ENCODE measurements around the gene FAM83C. TPM values are rescaled to one million over a fixed set of nuclear protein-coding genes. Genes with fewer than 3 reads are reported as not detected.

The FAM83C gene
- total RNA-seq, 1 experiment from 2014 or later = not detected

DNA sequence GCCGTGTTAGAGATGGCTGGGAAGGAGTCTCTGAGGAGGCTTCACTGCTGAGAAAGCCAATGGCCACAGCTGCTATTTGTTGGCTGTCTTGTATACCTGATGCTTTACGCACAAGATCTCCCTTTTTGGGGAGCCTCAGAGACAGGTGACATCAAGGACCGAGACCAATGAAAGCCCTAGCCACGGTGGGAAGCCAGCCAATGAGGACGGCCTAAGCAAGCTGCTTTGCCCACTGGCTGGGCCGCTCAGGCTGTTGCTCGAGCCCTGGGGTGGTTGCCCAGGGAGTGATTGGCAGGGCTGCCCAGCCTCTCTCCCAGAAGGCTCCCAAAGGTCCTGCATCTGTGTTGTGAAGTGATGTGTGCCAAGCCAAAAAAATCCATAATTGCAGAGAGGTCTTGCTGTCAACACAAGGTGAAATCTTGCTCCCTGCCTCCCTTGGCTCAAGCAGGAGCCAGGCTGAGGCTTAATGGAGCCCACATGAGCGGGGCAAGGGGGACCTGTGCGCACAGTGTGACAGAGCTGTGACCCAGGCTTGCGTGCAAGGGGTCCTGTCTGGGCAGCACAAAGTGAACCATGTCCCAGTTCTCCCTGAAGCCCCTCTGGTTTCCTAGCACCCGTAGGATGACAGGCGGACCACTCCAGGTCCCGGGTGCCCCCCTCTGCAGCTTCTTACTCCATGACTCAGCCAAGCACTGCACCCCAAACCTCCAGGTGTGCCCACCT lies 18.6 kb downstream of the FAM83C start:
- CTCF ChIA-PET = interaction anchor here (1.2 kb wide), 1 partner anchor 10 kb away, joined by 4 read pairs; no protein-coding TSS in a partner anchor

More for the DNA sequence above, 18.6 kb downstream of the FAM83C start:
- peaks cover 5 to 14% of the 10 kb centered on the region in 2 experiments for H3K36me3 ChIP-seq (ENCODE audit: control insufficient read depth in 1 of 2, insufficient read depth in 2 of 2, low read length in 2 of 2)
- H3K4me3 ChIP-seq (replicated peaks in 1 of 2; ENCODE audit: low read depth in 1 of 2, low read length in 2 of 2) = no peak overlapping the region
- H3K4me2 ChIP-seq (ENCODE audit: low read length) = no peak overlapping the region
- H4K20me1 ChIP-seq (ENCODE audit: insufficient read depth) = no peaks in the 10 kb centered on the region
- no peak overlapping the region for H2AFZ ChIP-seq (ENCODE audit: low read depth, low read length, poor library complexity, severe bottlenecking)
- peaks cover 7 to 23% of the 10 kb centered on the region in 2 experiments; a peak in 3 of 4 replicates for H3K4me1 ChIP-seq (ENCODE audit: control insufficient read depth in 1 of 2, insufficient read depth in 2 of 2, low read length in 2 of 2)
- RAD21 ChIA-PET (ENCODE audit: low non-redundant PET in 1 of 2, low total read pairs in 2 of 2, uncharacterized antibody in 2 of 2, unreplicated experiment in 2 of 2) = no interaction called here
- TF ChIP-seq POLR2AphosphoS5 (IDR thresholded peaks at IDR 0.05; ENCODE audit: low read depth, low read length) (no peak; the same call in 1 of the 2 replicates), YY1 (IDR thresholded peaks at IDR 0.05; ENCODE audit: extremely low read depth, insufficient replicate concordance, low read depth, low read length) (no peak), EZH2 (IDR thresholded peaks at IDR 0.05) (no peak), SRF (IDR thresholded peaks at IDR 0.05; ENCODE audit: low read depth) (no peak), JUND (IDR thresholded peaks at IDR 0.05) (no peak), ZNF274 (IDR thresholded peaks at IDR 0.05; ENCODE audit: low read depth, low read length) (no peak), EGR1 (IDR thresholded peaks at IDR 0.05; ENCODE audit: low read depth) (no peak), TCF7L2 (IDR thresholded peaks at IDR 0.05; ENCODE audit: borderline replicate concordance, extremely low read depth, insufficient read depth, insufficient read length) (no peak), CEBPB (IDR thresholded peaks at IDR 0.05; ENCODE audit: low read depth) (no peak), SP1 (IDR thresholded peaks at IDR 0.05; ENCODE audit: low read depth) (no peak), ZFX (IDR thresholded peaks at IDR 0.05) (no peak)
- TF ChIP-seq, protein P1, sequence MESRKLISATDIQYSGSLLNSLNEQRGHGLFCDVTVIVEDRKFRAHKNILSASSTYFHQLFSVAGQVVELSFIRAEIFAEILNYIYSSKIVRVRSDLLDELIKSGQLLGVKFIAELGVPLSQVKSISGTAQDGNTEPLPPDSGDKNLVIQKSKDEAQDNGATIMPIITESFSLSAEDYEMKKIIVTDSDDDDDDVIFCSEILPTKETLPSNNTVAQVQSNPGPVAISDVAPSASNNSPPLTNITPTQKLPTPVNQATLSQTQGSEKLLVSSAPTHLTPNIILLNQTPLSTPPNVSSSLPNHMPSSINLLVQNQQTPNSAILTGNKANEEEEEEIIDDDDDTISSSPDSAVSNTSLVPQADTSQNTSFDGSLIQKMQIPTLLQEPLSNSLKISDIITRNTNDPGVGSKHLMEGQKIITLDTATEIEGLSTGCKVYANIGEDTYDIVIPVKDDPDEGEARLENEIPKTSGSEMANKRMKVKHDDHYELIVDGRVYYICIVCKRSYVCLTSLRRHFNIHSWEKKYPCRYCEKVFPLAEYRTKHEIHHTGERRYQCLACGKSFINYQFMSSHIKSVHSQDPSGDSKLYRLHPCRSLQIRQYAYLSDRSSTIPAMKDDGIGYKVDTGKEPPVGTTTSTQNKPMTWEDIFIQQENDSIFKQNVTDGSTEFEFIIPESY (IDR thresholded peaks at IDR 0.05; ENCODE audit: extremely low read depth, insufficient replicate concordance, low read length) = no peak
- TF ChIP-seq, protein P2, sequence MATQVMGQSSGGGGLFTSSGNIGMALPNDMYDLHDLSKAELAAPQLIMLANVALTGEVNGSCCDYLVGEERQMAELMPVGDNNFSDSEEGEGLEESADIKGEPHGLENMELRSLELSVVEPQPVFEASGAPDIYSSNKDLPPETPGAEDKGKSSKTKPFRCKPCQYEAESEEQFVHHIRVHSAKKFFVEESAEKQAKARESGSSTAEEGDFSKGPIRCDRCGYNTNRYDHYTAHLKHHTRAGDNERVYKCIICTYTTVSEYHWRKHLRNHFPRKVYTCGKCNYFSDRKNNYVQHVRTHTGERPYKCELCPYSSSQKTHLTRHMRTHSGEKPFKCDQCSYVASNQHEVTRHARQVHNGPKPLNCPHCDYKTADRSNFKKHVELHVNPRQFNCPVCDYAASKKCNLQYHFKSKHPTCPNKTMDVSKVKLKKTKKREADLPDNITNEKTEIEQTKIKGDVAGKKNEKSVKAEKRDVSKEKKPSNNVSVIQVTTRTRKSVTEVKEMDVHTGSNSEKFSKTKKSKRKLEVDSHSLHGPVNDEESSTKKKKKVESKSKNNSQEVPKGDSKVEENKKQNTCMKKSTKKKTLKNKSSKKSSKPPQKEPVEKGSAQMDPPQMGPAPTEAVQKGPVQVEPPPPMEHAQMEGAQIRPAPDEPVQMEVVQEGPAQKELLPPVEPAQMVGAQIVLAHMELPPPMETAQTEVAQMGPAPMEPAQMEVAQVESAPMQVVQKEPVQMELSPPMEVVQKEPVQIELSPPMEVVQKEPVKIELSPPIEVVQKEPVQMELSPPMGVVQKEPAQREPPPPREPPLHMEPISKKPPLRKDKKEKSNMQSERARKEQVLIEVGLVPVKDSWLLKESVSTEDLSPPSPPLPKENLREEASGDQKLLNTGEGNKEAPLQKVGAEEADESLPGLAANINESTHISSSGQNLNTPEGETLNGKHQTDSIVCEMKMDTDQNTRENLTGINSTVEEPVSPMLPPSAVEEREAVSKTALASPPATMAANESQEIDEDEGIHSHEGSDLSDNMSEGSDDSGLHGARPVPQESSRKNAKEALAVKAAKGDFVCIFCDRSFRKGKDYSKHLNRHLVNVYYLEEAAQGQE (IDR thresholded peaks at IDR 0.05; ENCODE audit: low read depth) = no peak
- H3K9me2 ChIP-seq (ENCODE audit: insufficient read depth) = no peaks in the 10 kb centered on the region
- no peaks in the 10 kb centered on the region for H3K27me3 ChIP-seq (ENCODE audit: insufficient read depth, low read length)
- no peak overlapping the region for H3K9ac ChIP-seq (ENCODE audit: low read length)
- H3K27ac ChIP-seq (ENCODE audit: low read depth, low read length) = no peak overlapping the region
- DNase-seq (ENCODE audit: low read depth, low spot score) (no peak), ATAC-seq (no peak)
- peaks cover 18% of the 10 kb centered on the region; the same call in 1 of the 2 replicates for H3K79me2 ChIP-seq (ENCODE audit: insufficient read depth, low read length)
- no peaks in the 10 kb centered on the region for H3K9me3 ChIP-seq (ENCODE audit: control insufficient read depth in 1 of 2, insufficient read depth in 1 of 2, low read depth in 1 of 2, low read length in 2 of 2)
- no TSS peak for BruUV-seq (replicated peaks)
- intact Hi-C loops (cut with micrococcal nuclease) = no loop called here
- POLR2A ChIA-PET = interaction anchor here (1.1 kb wide), 1 partner anchor 11 kb away, joined by 3 read pairs; the partner anchor contains the start of gene EIF6
